Measurements from ENCODE around the gene REXO1. TPM values are rescaled to one million over a fixed set of nuclear protein-coding genes. Genes with fewer than 3 reads are reported as not detected.

Gene REXO1
- total and polyA plus RNA-seq, 9 of the 15 experiments (the other 6 are each of a cell fraction or from before 2014, with no cell fraction given), result 0.04 to 63.3 (median 15.8) TPM

GRCh38 chr19:1811472-1811894 is 36.8 kb downstream of the REXO1 start (continued):
- TF ChIP-seq SRSF3 (IDR thresholded peaks at IDR 0.05; ENCODE audit: insufficient read depth, low read length), result no peak

DNA sequence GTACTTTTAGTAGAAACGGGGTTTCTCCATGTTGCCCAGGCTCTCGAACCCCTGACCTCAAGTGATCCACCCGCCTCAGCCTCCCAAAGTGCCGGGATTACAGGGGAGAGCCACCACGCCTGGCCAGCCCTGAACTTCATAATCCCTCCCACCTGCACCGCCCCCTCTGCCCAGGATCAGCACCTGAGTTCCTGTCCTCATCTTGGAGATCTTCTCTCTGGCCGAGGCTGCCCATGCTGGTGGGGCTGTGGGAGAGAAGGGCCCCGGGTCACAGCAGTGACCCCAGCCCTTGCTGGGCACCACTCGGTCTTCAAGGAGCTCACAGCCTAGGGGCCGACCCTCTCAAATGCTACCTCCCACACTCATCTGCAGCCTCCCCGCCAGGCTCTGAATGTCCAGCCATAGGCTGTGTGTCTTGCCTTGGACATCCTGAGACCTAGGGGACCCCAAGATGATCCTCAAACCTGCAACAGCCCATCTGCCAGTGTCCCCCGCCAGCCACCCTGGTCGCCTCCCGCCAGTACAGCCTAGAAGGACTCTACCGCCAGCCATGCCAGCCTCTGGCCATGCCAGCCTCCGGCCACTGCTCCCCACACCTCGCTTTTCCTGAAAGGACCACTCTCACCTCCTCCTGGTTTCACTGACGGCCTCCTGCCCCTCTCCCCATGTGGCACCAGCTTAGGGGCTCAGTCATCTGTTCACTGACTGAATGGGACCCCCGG is 37.7 kb downstream of the REXO1 start:
- H3K4me1 ChIP-seq (replicated peaks in 1 of 2; ENCODE audit: control insufficient read depth in 2 of 2, insufficient read depth in 2 of 2, low read length in 2 of 2), result peaks cover 8 to 82% of the 10 kb centered on the region in 2 experiments; a peak in 3 of 5 replicates
- FAIRE-seq (no peak), ATAC-seq (no peak), DNase-seq (ENCODE audit: extremely low read depth in 1 of 4, low spot score in 3 of 4) (no peak)
- no peak overlapping the region for H3K4me2 ChIP-seq (ENCODE audit: insufficient read depth, low read length)
- no peak overlapping the region for H2AFZ ChIP-seq (ENCODE audit: low read depth, low read length)
- no peak overlapping the region for H3K4me3 ChIP-seq
- H3K27me3 ChIP-seq (ENCODE audit: control insufficient read depth in 2 of 2, insufficient read depth in 2 of 2, low read length in 2 of 2), result no peaks in the 10 kb centered on the region
- POLR2A ChIA-PET, result interaction anchor here (0.7 to 1.0 kb wide), 2 partner anchors 9 to 28 kb away, joined by 3 to 4 read pairs; no protein-coding TSS in a partner anchor
- intact Hi-C loops (cut with micrococcal nuclease) (no loop called here), in situ Hi-C loops (cut with MboI) (no loop called here)
- H3K79me2 ChIP-seq (ENCODE audit: control insufficient read depth, insufficient read depth, low read length), result peaks cover 5% of the 10 kb centered on the region; the same call in 1 of the 3 replicates
- BruUV-seq (replicated peaks), result no TSS peak
- peaks cover 8% of the 10 kb centered on the region; the same call in 1 of the 3 replicates for H3K36me3 ChIP-seq (ENCODE audit: control insufficient read depth, insufficient read depth, low read length)
- CTCF ChIA-PET (ENCODE audit: low intra/inter-chr PET ratio), result no interaction called here
- H4K20me1 ChIP-seq (replicated peaks; ENCODE audit: control insufficient read depth, insufficient read depth, low read length), result no peaks in the 10 kb centered on the region
- peak overlapping the region in 1 of 2 experiments; percentile 93; a peak in 2 of 4 replicates for H3K9ac ChIP-seq (ENCODE audit: insufficient read depth in 1 of 2, low read depth in 2 of 2, low read length in 2 of 2)
- 82% methylated on average over 19 of the region's 19 CpGs for WGBS (ENCODE audit: insufficient coverage, low coverage, missing lambda C conversion rate)
- no peak overlapping the region for H3K27ac ChIP-seq (ENCODE audit: extremely low read depth, low read depth, low read length)
- no peaks in the 10 kb centered on the region for H3K9me1 ChIP-seq (ENCODE audit: control insufficient read depth, insufficient read depth, low read length)
- H3K9me3 ChIP-seq (replicated peaks; ENCODE audit: control insufficient read depth, insufficient read depth, low read depth, low read length), result no peaks in the 10 kb centered on the region; the same call in 1 of the 2 replicates
- TF ChIP-seq EGR1 (conservative IDR thresholded peaks at IDR 0.05) (0 out of 2 replicates have a peak, but pooled peaks have one; percentile 13), ZNF518B (CRISPR knock-in tag; IDR thresholded peaks at IDR 0.05) (no peak), HMGN3 (IDR thresholded peaks at IDR 0.05; ENCODE audit: borderline replicate concordance, extremely low read depth, insufficient read length, low read depth, low read length) (peak; percentile 20)

Data from K562 (cell line).